H1 (cell line): Measurements from ENCODE around the gene SMIM5. TPM values are rescaled to one million over a fixed set of nuclear protein-coding genes. Genes with fewer than 3 reads are reported as not detected.

Source experiments
- CTCF ChIA-PET: fragments of 300-600 bp; sonication (Branson Sonifier 250); formaldehyde crosslinking; loops from one replicate; lab custom pipeline; 2021; ENCODE audit not compliant: partially characterized antibody; lab: Charles Lee
- POLR2A ChIA-PET: fragments of 300-600 bp; sonication (Branson Sonifier 250); formaldehyde crosslinking; loops from one replicate; lab custom pipeline; 2021; ENCODE audit warnings: inconsistent platforms; ENCODE audit not compliant: partially characterized antibody; lab: Charles Lee
- DNase-seq, 2 experiments: peaks; one replicate each; pipeline versions ENCODE4 v3.0.0 to v3.0.0-alpha.2; 2010 to 2022; ENCODE audit warnings: low spot score in 2 of 2, low read depth in 1 of 2, mixed read lengths in 1 of 2
- FAIRE-seq: peaks from 2 replicates; lab custom pipeline; 2011; peaks lifted over from hg19 to GRCh38; lab: Jason Lieb, UNC
- H2AFZ ChIP-seq: 2 replicates; pipeline ENCODE4 v1.8.1; 2012; ENCODE audit warnings: low read length, inconsistent platforms
- H2AK5ac ChIP-seq: 2 replicates; pipeline ENCODE4 v1.6.1; 2013; ENCODE audit warnings: low read depth, low read length
- H2BK120ac ChIP-seq: replicated peaks from 2 replicates; pipeline ENCODE3; 2013; ENCODE audit warnings: low read depth, low read length, inconsistent platforms
- H2BK12ac ChIP-seq: 2 replicates; pipeline ENCODE4 v1.6.1; 2013; ENCODE audit warnings: low read depth, low read length
- H2BK15ac ChIP-seq: 2 replicates; pipeline ENCODE4 v1.6.1; 2013; ENCODE audit warnings: low read length
- H2BK20ac ChIP-seq: 2 replicates; pipeline ENCODE4 v1.6.1; 2013; ENCODE audit warnings: low read length
- H2BK5ac ChIP-seq: 2 replicates; pipeline ENCODE4 v1.6.1; 2013; ENCODE audit warnings: low read depth, low read length
- H3K14ac ChIP-seq: 2 replicates; pipeline ENCODE4 v1.6.1; 2013; ENCODE audit warnings: inconsistent platforms; ENCODE audit not compliant: insufficient read length
- H3K18ac ChIP-seq: 2 replicates; pipeline ENCODE4 v1.6.1; 2013; ENCODE audit warnings: low read length; ENCODE audit errors: extremely low read depth
- H3K23ac ChIP-seq: 2 replicates; pipeline ENCODE4 v1.6.1; 2013; ENCODE audit warnings: inconsistent platforms; ENCODE audit not compliant: insufficient read length
- H3K23me2 ChIP-seq: 2 replicates; pipeline ENCODE4 v1.6.1; 2013; ENCODE audit warnings: low read depth, low read length
- H3K27ac ChIP-seq: 2 replicates; pipeline ENCODE4 v1.6.1; 2011; ENCODE audit warnings: low read depth, low read length, inconsistent platforms
- H3K27me3 ChIP-seq, 4 experiments: replicated peaks in 1 of 4; 1 replicate in 1 of 4; 2 replicates in 3 of 4; pipeline versions ENCODE4 v1.6.1 to v1.8.1; 2011 to 2013; ENCODE audit warnings: low read length in 3 of 4, mild to moderate bottlenecking in 3 of 4, inconsistent platforms in 2 of 4, mixed read lengths in 2 of 4, moderate library complexity in 1 of 4; ENCODE audit not compliant: control insufficient read depth in 3 of 4, insufficient read depth in 3 of 4; ENCODE audit errors: extremely low read depth in 1 of 4
- H3K36me3 ChIP-seq, 4 experiments: 2 replicates each; pipeline versions ENCODE4 v1.6.1 to v1.8.1; 2011 to 2013; ENCODE audit warnings: mild to moderate bottlenecking in 4 of 4, low read length in 3 of 4, moderate library complexity in 2 of 4, control low read depth in 1 of 4, inconsistent platforms in 1 of 4; ENCODE audit not compliant: insufficient read depth in 4 of 4, control insufficient read depth in 2 of 4
- H3K4ac ChIP-seq: replicated peaks from 2 replicates; pipeline ENCODE3; 2013; ENCODE audit warnings: low read length, low read depth, mixed read lengths, inconsistent platforms; ENCODE audit not compliant: insufficient read length
- H3K4me1 ChIP-seq, 4 experiments: replicated peaks in 1 of 4; 1 replicate in 1 of 4; 2 replicates in 3 of 4; pipeline versions ENCODE4 v1.6.1 to v1.8.1; 2011 to 2013; ENCODE audit warnings: low read length in 3 of 4, inconsistent platforms in 2 of 4, mixed read lengths in 1 of 4; ENCODE audit not compliant: insufficient read depth in 4 of 4, control insufficient read depth in 3 of 4
- H3K4me2 ChIP-seq, 2 experiments: 2 replicates each; pipeline versions ENCODE4 v1.6.1 to v1.8.1; 2011 to 2013; ENCODE audit warnings: low read depth in 2 of 2, low read length in 2 of 2, control low read depth in 1 of 2, inconsistent platforms in 1 of 2, mild to moderate bottlenecking in 1 of 2; ENCODE audit not compliant: insufficient read depth in 1 of 2
- H3K4me3 ChIP-seq, 4 experiments: fragments of 200-600, 300-600 bp in 1 of 4; sonication (generic), shearing (Covaris generic), sonication (Bioruptor Twin) in 1 of 4; 2 replicates each; pipeline versions ENCODE4 v1.5.1 to v1.8.1; 2011 to 2016; ENCODE audit warnings: low read length in 4 of 4, low read depth in 3 of 4, control low read depth in 2 of 4, inconsistent platforms in 2 of 4, mild to moderate bottlenecking in 2 of 4, mixed read lengths in 1 of 4, moderate library complexity in 1 of 4; ENCODE audit not compliant: insufficient read depth in 2 of 4; ENCODE audit errors: extremely low read depth in 1 of 4
- H3K56ac ChIP-seq: replicated peaks from 2 replicates; pipeline ENCODE3; 2013; ENCODE audit warnings: low read depth, mild to moderate bottlenecking, mixed read lengths, low read length, inconsistent platforms; ENCODE audit not compliant: insufficient read length
- H3K79me1 ChIP-seq: 2 replicates; pipeline ENCODE4 v1.6.1; 2013; ENCODE audit warnings: low read depth, low read length, control low read depth
- H3K79me2 ChIP-seq, 2 experiments: 2 replicates each; pipeline versions ENCODE4 v1.6.1 to v1.8.1; 2012 to 2013; ENCODE audit warnings: low read length in 2 of 2, mild to moderate bottlenecking in 2 of 2, inconsistent platforms in 1 of 2; ENCODE audit not compliant: insufficient read depth in 2 of 2, control insufficient read depth in 1 of 2
- H3K9ac ChIP-seq, 4 experiments: replicated peaks in 1 of 4; 1 replicate in 1 of 4; 2 replicates in 3 of 4; pipeline versions ENCODE4 v1.6.1 to v1.8.1; 2011 to 2013; ENCODE audit warnings: low read depth in 3 of 4, low read length in 3 of 4, control low read depth in 2 of 4, mild to moderate bottlenecking in 2 of 4, moderate library complexity in 2 of 4, inconsistent platforms in 1 of 4; ENCODE audit errors: extremely low read depth in 1 of 4
- H3K9me3 ChIP-seq, 2 experiments: 2 replicates each; pipeline versions ENCODE4 v1.6.1 to v1.8.1; 2012 to 2013; ENCODE audit warnings: mild to moderate bottlenecking in 2 of 2, moderate library complexity in 2 of 2, control low read depth in 1 of 2, inconsistent platforms in 1 of 2, low read depth in 1 of 2, low read length in 1 of 2, mixed read lengths in 1 of 2; ENCODE audit not compliant: insufficient read depth in 2 of 2
- H4K20me1 ChIP-seq, 2 experiments: replicated peaks in 1 of 2; 2 replicates each; pipeline versions ENCODE3 to v1.8.1; 2011 to 2013; ENCODE audit warnings: inconsistent platforms in 2 of 2, low read length in 2 of 2, mild to moderate bottlenecking in 1 of 2; ENCODE audit not compliant: insufficient read depth in 2 of 2, control insufficient read depth in 1 of 2
- H4K5ac ChIP-seq: 2 replicates; pipeline ENCODE4 v1.6.1; 2013; ENCODE audit warnings: low read length, low read depth, mixed read lengths, inconsistent platforms; ENCODE audit not compliant: insufficient read length
- H4K8ac ChIP-seq: 2 replicates; pipeline ENCODE4 v1.8.0; 2013; ENCODE audit warnings: mild to moderate bottlenecking, moderate library complexity, low read length, inconsistent platforms; ENCODE audit not compliant: insufficient read depth; ENCODE audit errors: extremely low read depth
- H4K91ac ChIP-seq: replicated peaks from 2 replicates; pipeline ENCODE3; 2013; ENCODE audit warnings: low read length, mixed read lengths, inconsistent platforms; ENCODE audit not compliant: insufficient read length
- CHD1 ChIP-seq: IDR thresholded peaks from 2 replicates; pipeline ENCODE4 v1.6.1; 2012; ENCODE audit warnings: low read depth, low read length, improper control_type of control experiment
- CTBP2 ChIP-seq: IDR thresholded peaks from 2 replicates; pipeline ENCODE4 v1.7.0; 2011; ENCODE audit warnings: borderline replicate concordance, mild to moderate bottlenecking, moderate library complexity, mixed read lengths, low read length; ENCODE audit not compliant: insufficient read depth, insufficient read length
- KDM4A ChIP-seq: IDR thresholded peaks from one replicate; pipeline ENCODE4 v1.7.1; 2012; ENCODE audit warnings: low read depth, mild to moderate bottlenecking, moderate library complexity, low read length, inconsistent platforms; ENCODE audit not compliant: severe bottlenecking
- PHF8 ChIP-seq: fragments of 200-600 bp; sonication (generic); conservative IDR thresholded peaks from 2 replicates; pipeline ENCODE4 v1.7.1; 2012; ENCODE audit warnings: low read depth, mild to moderate bottlenecking, inconsistent platforms, low read length, moderate library complexity
- POU5F1 ChIP-seq: IDR thresholded peaks from 2 replicates; pipeline ENCODE4 v1.6.1; 2011; ENCODE audit warnings: low read depth, mild to moderate bottlenecking, low read length, moderate library complexity
- RFX5 ChIP-seq: IDR thresholded peaks from 2 replicates; pipeline ENCODE4 v1.6.1; 2011; ENCODE audit warnings: low read depth, low read length, improper control_type of control experiment, borderline replicate concordance
- SRF ChIP-seq: IDR thresholded peaks from 2 replicates; pipeline ENCODE4 v1.6.1; 2011; ENCODE audit warnings: mild to moderate bottlenecking, low read depth, low read length, moderate library complexity
- TAF7 ChIP-seq: optimal IDR thresholded peaks from 2 replicates; pipeline ENCODE3; 2011; ENCODE audit warnings: low read depth, mild to moderate bottlenecking, inconsistent platforms, low read length, moderate library complexity, borderline replicate concordance
- TCF12 ChIP-seq: IDR thresholded peaks from 2 replicates; pipeline ENCODE4 v1.6.1; 2011; ENCODE audit warnings: low read depth, mild to moderate bottlenecking, low read length
- WGBS, 2 experiments: shearing (Covaris generic) in 1 of 2; methylation state at CpG; one replicate each; pipeline versions ENCODE4 v1.1.6 to v1.1.7; 2013 to 2015; ENCODE audit warnings: low lambda C conversion rate in 2 of 2, mixed read lengths in 2 of 2, inconsistent platforms in 1 of 2, low coverage in 1 of 2, missing lambda C conversion rate in 1 of 2; ENCODE audit not compliant: insufficient replicate concordance in 2 of 2, insufficient coverage in 1 of 2, insufficient read length in 1 of 2; ENCODE audit errors: extremely low coverage in 1 of 2, missing lambda C conversion rate in 1 of 2; 5-methylcytosine and 5-hydroxymethylcytosine counted together
- polyA plus RNA-seq, 7 experiments: library from polyadenylated mRNA; depleted of rRNA in 3 of 7; stranded (reverse) in 5 of 7; unstranded in 2 of 7; fragments of >200 nt in 5 of 7; fragments of 200-250 nt in 2 of 7; gene quantifications; 1 replicate in 5 of 7; 2 replicates in 1 of 7; 4 replicates in 1 of 7; pipeline versions ENCODE4 v1.2.1 to v1.2.3, GENCODE V29; 2011 to 2013; ENCODE audit warnings: missing spikeins in 2 of 7, mixed read lengths in 2 of 7
- total RNA-seq: library from RNA; stranded (reverse); fragmentation: NEBNext Ultra II Directional; extraction: Animal tissue kit (Norgen Biotek cat#: 25700); gene quantifications from 2 replicates; pipeline ENCODE4 v1.2.1, GENCODE V29; 2021
- TF ChIP-seq, protein P1 (sequence below), 3 experiments: IDR thresholded peaks; 1 replicate in 2 of 3; 2 replicates in 1 of 3; pipeline versions ENCODE4 v1.5.1 to v1.6.1; 2011; ENCODE audit warnings: low read length in 3 of 3, mild to moderate bottlenecking in 3 of 3, inconsistent platforms in 2 of 3, low read depth in 1 of 3, moderate library complexity in 1 of 3; ENCODE audit not compliant: insufficient read depth in 1 of 3; ENCODE audit errors: control extremely low read depth in 1 of 3
- TF ChIP-seq, protein P2 (sequence below): IDR thresholded peaks from 2 replicates; pipeline ENCODE4 v1.6.1; 2012; ENCODE audit warnings: inconsistent platforms

Gene SMIM5
- total and polyA plus RNA-seq, 2 of the 8 experiments (the other 6 are each of a cell fraction or from before 2014, with no cell fraction given) = not detected

DNA sequence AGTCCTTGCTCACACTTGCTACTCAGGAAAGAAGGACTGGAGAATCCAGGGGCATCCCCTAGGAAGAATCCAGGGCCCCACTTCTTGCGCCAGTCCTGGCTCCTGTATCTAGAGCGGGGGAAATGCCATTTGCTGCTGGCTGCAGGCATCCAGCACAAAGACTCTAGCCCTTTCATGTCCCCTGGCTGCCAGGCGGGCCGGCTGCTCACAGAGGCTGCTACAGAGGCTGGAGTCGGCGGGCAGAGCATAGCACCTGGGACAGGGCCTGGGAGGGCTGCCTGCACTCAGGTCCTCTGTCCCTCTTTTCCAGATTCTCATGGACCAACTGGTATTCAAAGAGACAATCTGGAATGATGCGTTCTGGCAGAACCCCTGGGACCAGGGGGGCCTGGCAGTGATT, 13.8 kb downstream of the SMIM5 start:
- no peak overlapping the region for H3K18ac ChIP-seq
- no peak overlapping the region for H2AK5ac ChIP-seq
- H3K79me2 ChIP-seq = no peaks in the 10 kb centered on the region; a peak in 1 of 4 replicates
- no peak overlapping the region for H2BK5ac ChIP-seq
- H3K36me3 ChIP-seq = peaks cover 6 to 22% (median 10%) of the 10 kb centered on the region in 4 experiments; a peak in 7 of 8 replicates
- no peak overlapping the region for H3K14ac ChIP-seq
- no peak overlapping the region for H3K4me3 ChIP-seq
- ChIA-PET POLR2A (interaction anchor here (1.5 kb wide), 1 partner anchor 9 kb away, joined by 5 read pairs; no protein-coding TSS in a partner anchor), CTCF (interaction anchor here (15.9 to 59.2 kb wide), 4 partner anchors 3 to 103 kb away, joined by 155 to 2200 read pairs (median 1256); partner anchors contain the start of genes RECQL5, SAP30BP and SMIM5)
- 94% methylated on average over 7 of the region's 7 CpGs; no CpG with 5 or more reads in 1 of the 2 experiments for WGBS, 2 experiments
- no peak overlapping the region for H3K56ac ChIP-seq
- H4K91ac ChIP-seq = no peak overlapping the region
- no peaks in the 10 kb centered on the region for H3K23me2 ChIP-seq
- no peak overlapping the region for H4K5ac ChIP-seq
- no peaks in the 10 kb centered on the region for H3K9me3 ChIP-seq
- no peaks in the 10 kb centered on the region for H4K20me1 ChIP-seq
- no peak overlapping the region for H3K27ac ChIP-seq
- H3K79me1 ChIP-seq = no peaks in the 10 kb centered on the region; the same call in 1 of the 2 replicates
- H3K4ac ChIP-seq = no peak overlapping the region
- no peak overlapping the region for H2BK120ac ChIP-seq
- no peak overlapping the region for H2AFZ ChIP-seq
- H4K8ac ChIP-seq = no peak overlapping the region
- H2BK12ac ChIP-seq = no peak overlapping the region
- no peak overlapping the region for H2BK20ac ChIP-seq
- no peaks in the 10 kb centered on the region for H3K27me3 ChIP-seq
- H3K9ac ChIP-seq = peak overlapping the region in 1 of 4 experiments; percentile 8; a peak in 2 of 7 replicates
- H2BK15ac ChIP-seq = no peak overlapping the region
- no peak overlapping the region for H3K23ac ChIP-seq
- DNase-seq (no peak), FAIRE-seq (no peak)
- peaks cover 5 to 16% (median 10%) of the 10 kb centered on the region in 4 experiments for H3K4me1 ChIP-seq
- H3K4me2 ChIP-seq = no peak overlapping the region
- no peak for TF ChIP-seq TCF12
- TF ChIP-seq, protein P1, sequence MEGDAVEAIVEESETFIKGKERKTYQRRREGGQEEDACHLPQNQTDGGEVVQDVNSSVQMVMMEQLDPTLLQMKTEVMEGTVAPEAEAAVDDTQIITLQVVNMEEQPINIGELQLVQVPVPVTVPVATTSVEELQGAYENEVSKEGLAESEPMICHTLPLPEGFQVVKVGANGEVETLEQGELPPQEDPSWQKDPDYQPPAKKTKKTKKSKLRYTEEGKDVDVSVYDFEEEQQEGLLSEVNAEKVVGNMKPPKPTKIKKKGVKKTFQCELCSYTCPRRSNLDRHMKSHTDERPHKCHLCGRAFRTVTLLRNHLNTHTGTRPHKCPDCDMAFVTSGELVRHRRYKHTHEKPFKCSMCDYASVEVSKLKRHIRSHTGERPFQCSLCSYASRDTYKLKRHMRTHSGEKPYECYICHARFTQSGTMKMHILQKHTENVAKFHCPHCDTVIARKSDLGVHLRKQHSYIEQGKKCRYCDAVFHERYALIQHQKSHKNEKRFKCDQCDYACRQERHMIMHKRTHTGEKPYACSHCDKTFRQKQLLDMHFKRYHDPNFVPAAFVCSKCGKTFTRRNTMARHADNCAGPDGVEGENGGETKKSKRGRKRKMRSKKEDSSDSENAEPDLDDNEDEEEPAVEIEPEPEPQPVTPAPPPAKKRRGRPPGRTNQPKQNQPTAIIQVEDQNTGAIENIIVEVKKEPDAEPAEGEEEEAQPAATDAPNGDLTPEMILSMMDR (IDR thresholded peaks at IDR 0.05; ENCODE audit: control extremely low read depth in 1 of 3, insufficient read depth in 1 of 3, low read depth in 1 of 3, low read length in 3 of 3) = no peak
- TF ChIP-seq CTBP2 = no peak
- TF ChIP-seq POU5F1 = no peak
- TF ChIP-seq CHD1 = no peak
- TF ChIP-seq PHF8 = no peak
- no peak for TF ChIP-seq RFX5
- no peak for TF ChIP-seq KDM4A
- TF ChIP-seq, protein P2, sequence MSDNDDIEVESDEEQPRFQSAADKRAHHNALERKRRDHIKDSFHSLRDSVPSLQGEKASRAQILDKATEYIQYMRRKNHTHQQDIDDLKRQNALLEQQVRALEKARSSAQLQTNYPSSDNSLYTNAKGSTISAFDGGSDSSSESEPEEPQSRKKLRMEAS = no peak
- no peak for TF ChIP-seq TAF7
- TF ChIP-seq SRF = no peak
